Neural progenitor cell (in vitro differentiated cells): Measurements from ENCODE around the gene PRDX1. TPM values are rescaled to one million over a fixed set of nuclear protein-coding genes. Genes with fewer than 3 reads are reported as not detected.

Experiments used
- DNase-seq: peaks from one replicate; pipeline ENCODE4 v3.0.0-alpha.2; 2016; ENCODE audit warnings: low spot score
- H2AFZ ChIP-seq: fragments of 200-600 bp; sonication (generic); replicated peaks from 2 replicates; pipeline ENCODE4 v1.6.1; 2016; ENCODE audit warnings: antibody characterized with exemption
- H3F3A ChIP-seq: fragments of 200-600 bp; sonication (generic); 2 replicates; pipeline ENCODE4 v1.6.1; 2016; ENCODE audit warnings: antibody characterized with exemption, low read depth
- H3K27ac ChIP-seq: fragments of 200-600 bp; sonication (generic); 2 replicates; pipeline ENCODE4 v1.5.1; 2016; ENCODE audit warnings: mild to moderate bottlenecking
- H3K27me3 ChIP-seq: fragments of 200-600 bp; sonication (generic); 2 replicates; pipeline ENCODE4 v1.6.1; 2016; ENCODE audit warnings: mild to moderate bottlenecking, moderate library complexity
- H3K36me3 ChIP-seq: fragments of 200-600 bp; sonication (generic); 2 replicates; pipeline ENCODE4 v1.5.1; 2016
- H3K4me1 ChIP-seq: fragments of 200-600 bp; sonication (generic); 2 replicates; pipeline ENCODE4 v1.6.1; 2016; ENCODE audit warnings: mixed run types
- H3K4me2 ChIP-seq: fragments of 200-600 bp; sonication (generic); 2 replicates; pipeline ENCODE4 v1.6.1; 2016
- H3K4me3 ChIP-seq: fragments of 200-600 bp; sonication (generic); 2 replicates; pipeline ENCODE4 v1.5.1; 2016
- H3K79me2 ChIP-seq: fragments of 200-600 bp; sonication (generic); 2 replicates; pipeline ENCODE4 v1.6.1; 2016; ENCODE audit warnings: low read depth
- H3K9ac ChIP-seq: fragments of 200-600 bp; sonication (generic); 2 replicates; pipeline ENCODE4 v1.6.1; 2016
- H3K9me3 ChIP-seq: fragments of 200-600 bp; sonication (generic); 2 replicates; pipeline ENCODE4 v1.5.1; 2016; ENCODE audit warnings: low read depth
- H4K20me1 ChIP-seq: fragments of 200-600 bp; sonication (generic); 2 replicates; pipeline ENCODE4 v1.6.1; 2016; ENCODE audit warnings: low read depth
- H3K27ac Mint-ChIP-seq: 3 replicates; pipeline ENCODE4 v1.8.0; 2021; ENCODE audit warnings: mixed read lengths
- H3K27me3 Mint-ChIP-seq: 2 replicates; pipeline ENCODE4 v1.8.0; 2022; ENCODE audit warnings: low read depth, mild to moderate bottlenecking, inconsistent platforms, moderate library complexity, mixed read lengths; ENCODE audit not compliant: insufficient read depth
- H3K36me3 Mint-ChIP-seq: 3 replicates; pipeline ENCODE4 v1.8.0; 2021; ENCODE audit warnings: mixed read lengths
- H3K4me1 Mint-ChIP-seq: 3 replicates; pipeline ENCODE4 v1.8.0; 2021; ENCODE audit warnings: mixed read lengths
- H3K4me3 Mint-ChIP-seq: 3 replicates; pipeline ENCODE4 v1.8.0; 2021; ENCODE audit warnings: mild to moderate bottlenecking, moderate library complexity, mixed read lengths
- H3K9me3 Mint-ChIP-seq: 3 replicates; pipeline ENCODE4 v1.8.0; 2020; ENCODE audit warnings: mixed read lengths
- EZH2 ChIP-seq: fragments of 200-600 bp; sonication (generic); IDR thresholded peaks from 2 replicates; pipeline ENCODE4 v1.6.1; 2017; ENCODE audit warnings: antibody characterized with exemption, mild to moderate bottlenecking, moderate library complexity
- EZH2phosphoT487 ChIP-seq: fragments of 200-600 bp; sonication (generic); IDR thresholded peaks from 2 replicates; pipeline ENCODE4 v1.6.1; 2017; ENCODE audit warnings: antibody characterized with exemption
- total RNA-seq: library from RNA; depleted of rRNA; stranded (reverse); fragments of >200 nt; gene quantifications from 2 replicates; pipeline ENCODE4 v1.2.3, GENCODE V29; 2015; ENCODE audit warnings: low replicate concordance
- TF ChIP-seq, protein P1 (sequence below): fragments of 200-600 bp; sonication (generic); IDR thresholded peaks from 2 replicates; pipeline ENCODE4 v1.5.1; 2017; ENCODE audit warnings: antibody characterized with exemption, mild to moderate bottlenecking

The PRDX1 gene
- total RNA-seq, 1 donor from 2014 or later, result 653 TPM

DNA sequence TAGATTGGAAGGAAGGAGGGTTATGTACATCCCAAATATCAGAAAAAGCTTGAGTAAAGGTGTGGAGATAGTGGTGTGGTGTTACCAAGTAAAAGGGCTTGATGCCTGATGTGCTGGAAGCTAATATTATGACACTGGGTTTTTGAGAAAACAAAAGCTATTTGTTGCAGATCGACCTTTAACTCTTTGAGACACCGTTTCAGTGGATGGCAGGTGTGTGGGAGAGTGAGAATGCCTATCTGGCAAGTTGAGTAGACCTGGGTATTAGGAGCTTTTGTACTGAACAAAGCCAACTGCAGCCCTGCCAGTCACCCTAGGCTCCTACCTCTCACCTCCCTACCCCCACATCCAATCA, 20.2 kb downstream of the PRDX1 start:
- Histone ChIP-seq H3K27me3 (no peaks in the 10 kb centered on the region), H3K4me1 (peaks cover 16% of the 10 kb centered on the region), H3K9ac (no peak overlapping the region), H3K9me3 (no peaks in the 10 kb centered on the region), H3K79me2 (peaks cover 9% of the 10 kb centered on the region), H3K4me3 (peak overlapping the region; percentile 60), H3K36me3 (no peaks in the 10 kb centered on the region), H3F3A (peaks cover 17% of the 10 kb centered on the region), H4K20me1 (no peaks in the 10 kb centered on the region), H3K27ac (no peak overlapping the region), H3K4me2 (peak overlapping the region; percentile 61), H2AFZ (no peak overlapping the region)
- Mint-ChIP-seq H3K27ac (no peak overlapping the region), H3K9me3 (peaks cover 6% of the 10 kb centered on the region), H3K4me1 (peaks cover 26% of the 10 kb centered on the region), H3K27me3 (peaks cover 9% of the 10 kb centered on the region), H3K4me3 (peak overlapping the region; percentile 43), H3K36me3 (peaks cover 1% of the 10 kb centered on the region)
- TF ChIP-seq EZH2phosphoT487 (no peak), EZH2 (no peak)
- TF ChIP-seq, protein P1, sequence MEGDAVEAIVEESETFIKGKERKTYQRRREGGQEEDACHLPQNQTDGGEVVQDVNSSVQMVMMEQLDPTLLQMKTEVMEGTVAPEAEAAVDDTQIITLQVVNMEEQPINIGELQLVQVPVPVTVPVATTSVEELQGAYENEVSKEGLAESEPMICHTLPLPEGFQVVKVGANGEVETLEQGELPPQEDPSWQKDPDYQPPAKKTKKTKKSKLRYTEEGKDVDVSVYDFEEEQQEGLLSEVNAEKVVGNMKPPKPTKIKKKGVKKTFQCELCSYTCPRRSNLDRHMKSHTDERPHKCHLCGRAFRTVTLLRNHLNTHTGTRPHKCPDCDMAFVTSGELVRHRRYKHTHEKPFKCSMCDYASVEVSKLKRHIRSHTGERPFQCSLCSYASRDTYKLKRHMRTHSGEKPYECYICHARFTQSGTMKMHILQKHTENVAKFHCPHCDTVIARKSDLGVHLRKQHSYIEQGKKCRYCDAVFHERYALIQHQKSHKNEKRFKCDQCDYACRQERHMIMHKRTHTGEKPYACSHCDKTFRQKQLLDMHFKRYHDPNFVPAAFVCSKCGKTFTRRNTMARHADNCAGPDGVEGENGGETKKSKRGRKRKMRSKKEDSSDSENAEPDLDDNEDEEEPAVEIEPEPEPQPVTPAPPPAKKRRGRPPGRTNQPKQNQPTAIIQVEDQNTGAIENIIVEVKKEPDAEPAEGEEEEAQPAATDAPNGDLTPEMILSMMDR, result no peak
- no peak for DNase-seq

DNA sequence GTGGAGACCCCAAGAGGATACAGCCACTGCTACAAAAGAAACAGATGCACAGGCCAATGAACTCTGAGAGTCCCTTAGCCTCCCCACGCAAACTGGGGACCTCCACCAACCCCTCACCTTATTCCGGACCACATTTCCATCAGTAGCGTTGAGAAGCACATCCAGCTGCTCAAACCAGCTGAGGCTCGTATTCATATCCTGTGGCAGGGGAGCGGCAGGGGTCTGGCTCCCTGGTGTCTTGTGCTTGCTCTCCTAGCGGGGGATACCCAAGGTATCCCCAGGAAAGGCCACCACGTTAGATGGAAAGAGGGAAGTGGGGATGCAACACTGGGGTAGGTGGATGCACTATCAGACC, 22.3 kb downstream of the PRDX1 start:
- no peak for DNase-seq
- H3K9ac ChIP-seq, result no peak overlapping the region
- peaks cover 1% of the 10 kb centered on the region for H3K36me3 Mint-ChIP-seq
- H3K79me2 ChIP-seq, result peaks cover 9% of the 10 kb centered on the region
- peak overlapping the region; percentile 60 for H3K4me3 ChIP-seq
- no peak for TF ChIP-seq EZH2phosphoT487
- TF ChIP-seq EZH2, result no peak
- H3K4me3 Mint-ChIP-seq, result peak overlapping the region; percentile 93
- H3K27me3 Mint-ChIP-seq, result peaks cover 9% of the 10 kb centered on the region
- peaks cover 8% of the 10 kb centered on the region for H3K9me3 Mint-ChIP-seq
- peaks cover 26% of the 10 kb centered on the region for H3K4me1 Mint-ChIP-seq
- no peak overlapping the region for H3K27ac ChIP-seq
- H3K9me3 ChIP-seq, result no peaks in the 10 kb centered on the region
- H4K20me1 ChIP-seq, result no peaks in the 10 kb centered on the region
- H3K27ac Mint-ChIP-seq, result no peak overlapping the region
- peaks cover 17% of the 10 kb centered on the region for H3F3A ChIP-seq
- H3K36me3 ChIP-seq, result no peaks in the 10 kb centered on the region
- H2AFZ ChIP-seq, result peak overlapping the region; percentile 89
- H3K4me2 ChIP-seq, result peak overlapping the region; percentile 86
- H3K4me1 ChIP-seq, result peaks cover 16% of the 10 kb centered on the region
- H3K27me3 ChIP-seq, result no peaks in the 10 kb centered on the region

DNA sequence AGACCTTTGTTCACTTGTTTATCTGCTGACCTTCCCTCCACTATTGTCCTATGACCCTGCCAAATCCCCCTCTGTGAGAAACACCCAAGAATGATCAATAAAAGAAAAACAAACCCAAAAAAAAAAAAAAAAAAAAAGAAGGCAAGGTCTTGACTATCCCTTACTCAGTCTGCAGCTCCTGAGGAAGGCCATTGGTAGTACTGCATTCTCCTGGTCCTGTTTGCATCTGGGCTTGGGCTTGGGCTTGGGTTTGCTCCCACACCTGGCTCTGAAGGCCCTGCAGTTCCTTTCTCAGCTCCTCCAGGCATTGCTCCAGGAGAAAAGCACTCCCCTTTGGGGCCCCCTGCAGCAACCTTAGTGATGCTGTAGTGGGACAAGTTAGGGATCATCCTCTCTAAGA, 23.4 kb downstream of the PRDX1 start:
- no peak overlapping the region for H3K27ac Mint-ChIP-seq
- DNase-seq, result no peak

DNA sequence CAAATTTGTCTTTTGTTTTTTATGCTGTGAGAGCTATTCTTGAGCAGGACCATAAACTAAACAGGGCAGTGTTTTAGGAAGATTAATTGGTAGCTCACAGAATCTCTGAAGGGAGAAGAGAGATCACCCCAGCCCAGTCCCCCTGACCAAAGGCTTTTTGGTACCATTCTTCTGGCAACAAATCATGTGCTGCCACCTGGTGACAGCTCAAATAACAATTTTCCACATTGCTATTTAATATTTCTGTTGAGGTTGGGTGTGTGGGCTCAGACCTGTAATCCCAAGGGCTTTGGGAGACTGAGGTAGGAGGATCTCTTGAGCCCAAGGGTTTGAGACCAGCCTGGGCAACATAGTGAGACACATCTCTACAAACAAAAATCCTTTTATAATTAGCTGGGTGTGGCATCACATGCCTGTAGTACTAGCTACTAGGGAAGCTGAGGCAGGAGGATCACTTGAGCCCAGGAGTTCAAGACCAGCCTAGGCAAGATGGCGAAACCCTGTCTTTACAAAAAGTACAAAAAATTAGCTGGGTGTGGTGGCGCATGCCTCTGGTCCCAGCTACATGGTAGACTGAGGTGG, 28.5 kb downstream of the PRDX1 start:
- TF ChIP-seq EZH2 (no peak), EZH2phosphoT487 (no peak)
- TF ChIP-seq, protein P1, result peak; percentile 68
- Mint-ChIP-seq H3K4me1 (peaks cover 4% of the 10 kb centered on the region), H3K27ac (no peak overlapping the region), H3K4me3 (no peak overlapping the region), H3K36me3 (no peaks in the 10 kb centered on the region), H3K9me3 (peaks cover 5% of the 10 kb centered on the region), H3K27me3 (peaks cover 11% of the 10 kb centered on the region)
- H3K27me3 ChIP-seq, result peaks cover 15% of the 10 kb centered on the region
- H3F3A ChIP-seq, result peaks cover 24% of the 10 kb centered on the region
- DNase-seq, result peak; percentile 66
- H3K4me2 ChIP-seq, result no peak overlapping the region
- no peak overlapping the region for H3K4me3 ChIP-seq
- H3K9me3 ChIP-seq, result no peaks in the 10 kb centered on the region
- H2AFZ ChIP-seq, result no peak overlapping the region
- H3K79me2 ChIP-seq, result peaks cover 10% of the 10 kb centered on the region
- H3K9ac ChIP-seq, result no peak overlapping the region
- H3K27ac ChIP-seq, result no peak overlapping the region
- no peaks in the 10 kb centered on the region for H3K36me3 ChIP-seq
- peaks cover 8% of the 10 kb centered on the region for H4K20me1 ChIP-seq
- peaks cover 10% of the 10 kb centered on the region for H3K4me1 ChIP-seq

More for the DNA sequence above, 23.4 kb downstream of the PRDX1 start:
- Histone ChIP-seq H3K4me3 (no peak overlapping the region), H3K9ac (no peak overlapping the region), H4K20me1 (no peaks in the 10 kb centered on the region), H3K36me3 (no peaks in the 10 kb centered on the region), H3K4me1 (peaks cover 16% of the 10 kb centered on the region), H3K27me3 (no peaks in the 10 kb centered on the region), H3K9me3 (no peaks in the 10 kb centered on the region), H3K79me2 (peaks cover 9% of the 10 kb centered on the region), H3K27ac (no peak overlapping the region), H3F3A (peaks cover 17% of the 10 kb centered on the region), H2AFZ (no peak overlapping the region), H3K4me2 (peak overlapping the region; percentile 86)
- Mint-ChIP-seq H3K4me3 (peak overlapping the region; percentile 93), H3K36me3 (no peaks in the 10 kb centered on the region), H3K4me1 (peaks cover 26% of the 10 kb centered on the region), H3K9me3 (peaks cover 8% of the 10 kb centered on the region), H3K27me3 (peaks cover 9% of the 10 kb centered on the region)
- no peak for TF ChIP-seq EZH2phosphoT487
- TF ChIP-seq EZH2, result no peak
- TF ChIP-seq, protein P1, result no peak
